GM18951 (cell line): ENCODE results near the gene PIGL.

Experiments
- POLR2A ChIP-seq: IDR thresholded peaks from 4 replicates; pipeline ENCODE4 v1.6.1; 2011; ENCODE audit warnings: mild to moderate bottlenecking; ENCODE audit not compliant: insufficient read length, insufficient read depth; ENCODE audit errors: extremely low read depth
- in situ Hi-C: fragments of 300-500 bp; cut with MboI; formaldehyde crosslinking; loops from one replicate; pipeline ENCODE4 v1.12.0; 2022; ENCODE audit warnings: low sequenced_read_pairs, mixed read lengths, inconsistent platforms; ENCODE audit not compliant: unreplicated experiment

The PIGL gene

GRCh38 chr17:16345565-16345964 is 128.6 kb downstream of the PIGL start:
- in situ Hi-C loops: no loop called here
- no peak for TF ChIP-seq POLR2A

- TF ChIP-seq POLR2A: no peak
- in situ Hi-C loops: no loop called here
Measured at GRCh38 chr17:16346721-16347271, 129.8 kb downstream of the PIGL start.

- TF ChIP-seq POLR2A: no peak
- in situ Hi-C loops: no loop called here
Measured at GRCh38 chr17:16348586-16348985, 131.6 kb downstream of the PIGL start.

GRCh38 chr17:16349431-16349830 is 132.4 kb downstream of the PIGL start:
- in situ Hi-C loops: no loop called here

GRCh38 chr17:16351831-16352230 is 134.8 kb downstream of the PIGL start:
- in situ Hi-C loops: no loop called here
- no peak for TF ChIP-seq POLR2A

More at GRCh38 chr17:16349431-16349830, 132.4 kb downstream of the PIGL start:
- no peak for TF ChIP-seq POLR2A

GRCh38 chr17:16352303-16352666 is 135.3 kb downstream of the PIGL start:
- no peak for TF ChIP-seq POLR2A
- in situ Hi-C loops: no loop called here

- no peak for TF ChIP-seq POLR2A
- in situ Hi-C loops: no loop called here
Measured at GRCh38 chr17:16352667-16353316, 135.8 kb downstream of the PIGL start.

GRCh38 chr17:16353317-16354174 is 136.5 kb downstream of the PIGL start, which contains the start of gene CENPV:
CENPV (minus strand) TSS chr17:16353469; CDS start chr17:16353436, 33 bp downstream.
- peak; percentile 78 for TF ChIP-seq POLR2A
- in situ Hi-C loops: no loop called here

GRCh38 chr17:16354585-16354984 is 137.6 kb downstream of the PIGL start:
- in situ Hi-C loops: no loop called here
- no peak for TF ChIP-seq POLR2A

GRCh38 chr17:16358394-16358793 is 141.4 kb downstream of the PIGL start:
- no peak for TF ChIP-seq POLR2A
- in situ Hi-C loops: no loop called here

- in situ Hi-C loops: loop anchor here (5.0 kb wide), 1 partner anchor 155 kb away; no protein-coding TSS in a partner anchor
- TF ChIP-seq POLR2A: no peak
Measured at GRCh38 chr17:16361874-16362273, 144.9 kb downstream of the PIGL start.

GRCh38 chr17:16363749-16364536 is 146.9 kb downstream of the PIGL start:
- in situ Hi-C loops: loop anchor here (5.0 kb wide), 1 partner anchor 153 kb away; no protein-coding TSS in a partner anchor
- no peak for TF ChIP-seq POLR2A

- TF ChIP-seq POLR2A: no peak
- in situ Hi-C loops: loop anchor here (5.0 kb wide), 1 partner anchor 153 kb away; no protein-coding TSS in a partner anchor
Measured at GRCh38 chr17:16364625-16365024, 147.6 kb downstream of the PIGL start.
